ENCODE measurements around the gene GRAP2. TPM values are rescaled to one million over a fixed set of nuclear protein-coding genes. Genes with fewer than 3 reads are reported as not detected.

GRAP2 gene
- total RNA-seq, 1 donor from 2014 or later: 4.2 TPM

- CTCF ChIA-PET: no interaction called here
- Mint-ChIP-seq H3K27ac (no peak overlapping the region), H3K4me3 (no peak overlapping the region), H3K27me3 (peaks cover 29% of the 10 kb centered on the region), H3K36me3 (ENCODE audit: low read depth) (no peaks in the 10 kb centered on the region), H3K4me1 (no peaks in the 10 kb centered on the region), H3K9me3 (no peaks in the 10 kb centered on the region)
- no peak for TF ChIP-seq CTCF (IDR thresholded peaks at IDR 0.05)
- POLR2A ChIA-PET: no interaction called here
- DNase-seq (no peak), ATAC-seq (ENCODE audit: low read depth) (no peak)
- intact Hi-C loops (cut with micrococcal nuclease): no loop called here
These were observed 83.9 kb downstream of the GRAP2 start for GRCh38 chr22:39984746-39985145.

- H3K27me3 Mint-ChIP-seq: peaks cover 29% of the 10 kb centered on the region
- DNase-seq (no peak), ATAC-seq (ENCODE audit: low read depth) (no peak)
- H3K9me3 Mint-ChIP-seq: no peaks in the 10 kb centered on the region
- no peak overlapping the region for H3K27ac Mint-ChIP-seq
- TF ChIP-seq CTCF (IDR thresholded peaks at IDR 0.05): no peak
- intact Hi-C loops (cut with micrococcal nuclease): no loop called here
- CTCF ChIA-PET: no interaction called here
- H3K4me1 Mint-ChIP-seq: no peaks in the 10 kb centered on the region
- H3K36me3 Mint-ChIP-seq (ENCODE audit: low read depth): no peaks in the 10 kb centered on the region
- no peak overlapping the region for H3K4me3 Mint-ChIP-seq
- POLR2A ChIA-PET: no interaction called here
These were observed 84.6 kb downstream of the GRAP2 start for GRCh38 chr22:39985383-39986035.

GRCh38 chr22:39988386-39989114, 87.7 kb downstream of the GRAP2 start:
- no peak for TF ChIP-seq CTCF (IDR thresholded peaks at IDR 0.05)
- Mint-ChIP-seq H3K36me3 (ENCODE audit: low read depth) (no peaks in the 10 kb centered on the region), H3K4me1 (no peaks in the 10 kb centered on the region), H3K27me3 (peaks cover 34% of the 10 kb centered on the region), H3K27ac (no peak overlapping the region), H3K4me3 (no peak overlapping the region), H3K9me3 (no peaks in the 10 kb centered on the region)
- DNase-seq (no peak), ATAC-seq (ENCODE audit: low read depth) (no peak)
- ChIA-PET POLR2A (no interaction called here), CTCF (no interaction called here)
- intact Hi-C loops (cut with micrococcal nuclease): no loop called here

- H3K9me3 Mint-ChIP-seq: no peaks in the 10 kb centered on the region
- no peak for ATAC-seq (ENCODE audit: low read depth)
- H3K27ac Mint-ChIP-seq: no peak overlapping the region
- DNase-seq: no peak
- H3K4me3 Mint-ChIP-seq: no peak overlapping the region
- CTCF ChIA-PET: no interaction called here
- intact Hi-C loops (cut with micrococcal nuclease): no loop called here
- H3K4me1 Mint-ChIP-seq: peaks cover 6% of the 10 kb centered on the region
- H3K27me3 Mint-ChIP-seq: peaks cover 38% of the 10 kb centered on the region
- H3K36me3 Mint-ChIP-seq (ENCODE audit: low read depth): no peaks in the 10 kb centered on the region
- POLR2A ChIA-PET: no interaction called here
- no peak for TF ChIP-seq CTCF (IDR thresholded peaks at IDR 0.05)
These were observed 88.7 kb downstream of the GRAP2 start for GRCh38 chr22:39989633-39990032.

- DNase-seq (no peak), ATAC-seq (ENCODE audit: low read depth) (no peak)
- no peaks in the 10 kb centered on the region for H3K9me3 Mint-ChIP-seq
- intact Hi-C loops (cut with micrococcal nuclease): no loop called here
- ChIA-PET POLR2A (no interaction called here), CTCF (no interaction called here)
- no peak for TF ChIP-seq CTCF (IDR thresholded peaks at IDR 0.05)
- no peak overlapping the region for H3K27ac Mint-ChIP-seq
- no peak overlapping the region for H3K4me3 Mint-ChIP-seq
- peaks cover 31% of the 10 kb centered on the region for H3K27me3 Mint-ChIP-seq
- H3K4me1 Mint-ChIP-seq: peaks cover 6% of the 10 kb centered on the region
- no peaks in the 10 kb centered on the region for H3K36me3 Mint-ChIP-seq (ENCODE audit: low read depth)
These were observed 89.8 kb downstream of the GRAP2 start for GRCh38 chr22:39990686-39991085.

Data from activated B cell treated with CpG ODN at 0.5 μM for 24 hours (primary cell).